HepG2 (cell line): ENCODE measurements around the gene GDF11.

Experiments
- CHD4 ChIP-seq: fragments of 200-600 bp; sonication (generic); IDR thresholded peaks from 2 replicates; pipeline ENCODE4 v1.7.0; 2017; ENCODE audit warnings: mild to moderate bottlenecking, low read length, borderline replicate concordance
- DBP ChIP-seq: sonication (generic); formaldehyde crosslinking; IDR thresholded peaks from 2 replicates; pipeline ENCODE4 v1.4.0; 2020; ENCODE audit warnings: missing genetic modification reagents; ENCODE audit errors: not compliant biosample characterization
- HDAC6 ChIP-seq: fragments of 200-600 bp; sonication (generic); IDR thresholded peaks from 2 replicates; pipeline ENCODE4 v1.7.0; 2017; ENCODE audit warnings: mild to moderate bottlenecking, antibody characterized with exemption, low read length, low read depth
- NFE2L1 ChIP-seq: sonication (generic); formaldehyde crosslinking; IDR thresholded peaks from 2 replicates; pipeline ENCODE4 v1.4.0; 2020; ENCODE audit warnings: missing genetic modification reagents, mild to moderate bottlenecking, borderline replicate concordance
- NONO ChIP-seq, 2 experiments: fragments of 450-650 bp in 1 of 2; sonication (generic) in 1 of 2; formaldehyde crosslinking in 1 of 2; IDR thresholded peaks in 1 of 2; conservative IDR thresholded peaks in 1 of 2; 2 replicates each; pipeline versions ENCODE4 v1.6.1 to v1.8.0; 2017 to 2022; ENCODE audit warnings: mild to moderate bottlenecking in 1 of 2, missing genetic modification reagents in 1 of 2, moderate library complexity in 1 of 2
- REXO4 ChIP-seq: sonication (generic); formaldehyde crosslinking; IDR thresholded peaks from 2 replicates; pipeline ENCODE4 v1.8.0; 2022; ENCODE audit warnings: missing genetic modification reagents, mild to moderate bottlenecking, borderline replicate concordance
- ZXDC ChIP-seq: sonication (generic); formaldehyde crosslinking; IDR thresholded peaks from 2 replicates; pipeline ENCODE4 v1.5.0; 2020; ENCODE audit warnings: mild to moderate bottlenecking, missing genetic modification reagents
- TF ChIP-seq, protein P1 (sequence below): sonication (generic); formaldehyde crosslinking; IDR thresholded peaks from 2 replicates; pipeline ENCODE4 v1.5.1; 2020; ENCODE audit warnings: mild to moderate bottlenecking, missing genetic modification reagents, moderate library complexity
- TF ChIP-seq, protein P2 (sequence below): sonication (generic); formaldehyde crosslinking; IDR thresholded peaks from 2 replicates; pipeline ENCODE4 v1.5.0; 2020; ENCODE audit warnings: missing genetic modification reagents
- TF ChIP-seq, protein P3 (sequence below): sonication (generic); formaldehyde crosslinking; IDR thresholded peaks from 2 replicates; pipeline ENCODE4 v1.5.0; 2020; ENCODE audit warnings: mild to moderate bottlenecking, missing genetic modification reagents, moderate library complexity
- TF ChIP-seq, protein P4 (sequence below), 2 experiments: sonication (generic) in 1 of 2; formaldehyde crosslinking in 1 of 2; IDR thresholded peaks; 2 replicates each; pipeline versions ENCODE4 v1.5.1 to v1.6.1; 2011 to 2020; ENCODE audit warnings: borderline replicate concordance in 1 of 2, low read depth in 1 of 2, low read length in 1 of 2, mild to moderate bottlenecking in 1 of 2, missing genetic modification reagents in 1 of 2, moderate library complexity in 1 of 2

- TF ChIP-seq, protein P1, sequence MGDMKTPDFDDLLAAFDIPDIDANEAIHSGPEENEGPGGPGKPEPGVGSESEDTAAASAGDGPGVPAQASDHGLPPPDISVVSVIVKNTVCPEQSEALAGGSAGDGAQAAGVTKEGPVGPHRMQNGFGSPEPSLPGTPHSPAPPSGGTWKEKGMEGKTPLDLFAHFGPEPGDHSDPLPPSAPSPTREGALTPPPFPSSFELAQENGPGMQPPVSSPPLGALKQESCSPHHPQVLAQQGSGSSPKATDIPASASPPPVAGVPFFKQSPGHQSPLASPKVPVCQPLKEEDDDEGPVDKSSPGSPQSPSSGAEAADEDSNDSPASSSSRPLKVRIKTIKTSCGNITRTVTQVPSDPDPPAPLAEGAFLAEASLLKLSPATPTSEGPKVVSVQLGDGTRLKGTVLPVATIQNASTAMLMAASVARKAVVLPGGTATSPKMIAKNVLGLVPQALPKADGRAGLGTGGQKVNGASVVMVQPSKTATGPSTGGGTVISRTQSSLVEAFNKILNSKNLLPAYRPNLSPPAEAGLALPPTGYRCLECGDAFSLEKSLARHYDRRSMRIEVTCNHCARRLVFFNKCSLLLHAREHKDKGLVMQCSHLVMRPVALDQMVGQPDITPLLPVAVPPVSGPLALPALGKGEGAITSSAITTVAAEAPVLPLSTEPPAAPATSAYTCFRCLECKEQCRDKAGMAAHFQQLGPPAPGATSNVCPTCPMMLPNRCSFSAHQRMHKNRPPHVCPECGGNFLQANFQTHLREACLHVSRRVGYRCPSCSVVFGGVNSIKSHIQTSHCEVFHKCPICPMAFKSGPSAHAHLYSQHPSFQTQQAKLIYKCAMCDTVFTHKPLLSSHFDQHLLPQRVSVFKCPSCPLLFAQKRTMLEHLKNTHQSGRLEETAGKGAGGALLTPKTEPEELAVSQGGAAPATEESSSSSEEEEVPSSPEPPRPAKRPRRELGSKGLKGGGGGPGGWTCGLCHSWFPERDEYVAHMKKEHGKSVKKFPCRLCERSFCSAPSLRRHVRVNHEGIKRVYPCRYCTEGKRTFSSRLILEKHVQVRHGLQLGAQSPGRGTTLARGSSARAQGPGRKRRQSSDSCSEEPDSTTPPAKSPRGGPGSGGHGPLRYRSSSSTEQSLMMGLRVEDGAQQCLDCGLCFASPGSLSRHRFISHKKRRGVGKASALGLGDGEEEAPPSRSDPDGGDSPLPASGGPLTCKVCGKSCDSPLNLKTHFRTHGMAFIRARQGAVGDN (CRISPR knock-in tag) = no peak
- TF ChIP-seq ZXDC (CRISPR knock-in tag) (no peak), CHD4 (no peak), HDAC6 (no peak), REXO4 (no peak), DBP (CRISPR knock-in tag) (no peak), NONO (IDR thresholded peaks at IDR 0.05) (no peak), NONO (CRISPR knock-in tag; conservative IDR thresholded peaks at IDR 0.05) (no peak), NFE2L1 (CRISPR knock-in tag) (no peak)
- TF ChIP-seq, protein P2, sequence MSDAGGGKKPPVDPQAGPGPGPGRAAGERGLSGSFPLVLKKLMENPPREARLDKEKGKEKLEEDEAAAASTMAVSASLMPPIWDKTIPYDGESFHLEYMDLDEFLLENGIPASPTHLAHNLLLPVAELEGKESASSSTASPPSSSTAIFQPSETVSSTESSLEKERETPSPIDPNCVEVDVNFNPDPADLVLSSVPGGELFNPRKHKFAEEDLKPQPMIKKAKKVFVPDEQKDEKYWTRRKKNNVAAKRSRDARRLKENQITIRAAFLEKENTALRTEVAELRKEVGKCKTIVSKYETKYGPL (CRISPR knock-in tag) = no peak
- TF ChIP-seq, protein P3, sequence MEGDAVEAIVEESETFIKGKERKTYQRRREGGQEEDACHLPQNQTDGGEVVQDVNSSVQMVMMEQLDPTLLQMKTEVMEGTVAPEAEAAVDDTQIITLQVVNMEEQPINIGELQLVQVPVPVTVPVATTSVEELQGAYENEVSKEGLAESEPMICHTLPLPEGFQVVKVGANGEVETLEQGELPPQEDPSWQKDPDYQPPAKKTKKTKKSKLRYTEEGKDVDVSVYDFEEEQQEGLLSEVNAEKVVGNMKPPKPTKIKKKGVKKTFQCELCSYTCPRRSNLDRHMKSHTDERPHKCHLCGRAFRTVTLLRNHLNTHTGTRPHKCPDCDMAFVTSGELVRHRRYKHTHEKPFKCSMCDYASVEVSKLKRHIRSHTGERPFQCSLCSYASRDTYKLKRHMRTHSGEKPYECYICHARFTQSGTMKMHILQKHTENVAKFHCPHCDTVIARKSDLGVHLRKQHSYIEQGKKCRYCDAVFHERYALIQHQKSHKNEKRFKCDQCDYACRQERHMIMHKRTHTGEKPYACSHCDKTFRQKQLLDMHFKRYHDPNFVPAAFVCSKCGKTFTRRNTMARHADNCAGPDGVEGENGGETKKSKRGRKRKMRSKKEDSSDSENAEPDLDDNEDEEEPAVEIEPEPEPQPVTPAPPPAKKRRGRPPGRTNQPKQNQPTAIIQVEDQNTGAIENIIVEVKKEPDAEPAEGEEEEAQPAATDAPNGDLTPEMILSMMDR (CRISPR knock-in tag) = no peak
- TF ChIP-seq, protein P4, sequence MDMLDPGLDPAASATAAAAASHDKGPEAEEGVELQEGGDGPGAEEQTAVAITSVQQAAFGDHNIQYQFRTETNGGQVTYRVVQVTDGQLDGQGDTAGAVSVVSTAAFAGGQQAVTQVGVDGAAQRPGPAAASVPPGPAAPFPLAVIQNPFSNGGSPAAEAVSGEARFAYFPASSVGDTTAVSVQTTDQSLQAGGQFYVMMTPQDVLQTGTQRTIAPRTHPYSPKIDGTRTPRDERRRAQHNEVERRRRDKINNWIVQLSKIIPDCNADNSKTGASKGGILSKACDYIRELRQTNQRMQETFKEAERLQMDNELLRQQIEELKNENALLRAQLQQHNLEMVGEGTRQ (IDR thresholded peaks at IDR 0.05; ENCODE audit: low read depth, low read length) = no peak
- TF ChIP-seq, protein P4 (CRISPR knock-in tag; IDR thresholded peaks at IDR 0.05; ENCODE audit: borderline replicate concordance) = no peak
These were observed 5.3 kb upstream of the GDF11 start for GRCh38 chr12:55737581-55738122.
